Liver (tissue), 9 donors: Measurements from ENCODE around the gene THAP11. TPM values are rescaled to one million over a fixed set of nuclear protein-coding genes. Genes with fewer than 3 reads are reported as not detected.
A peak's percentile ranks its signal among the peaks of the same experiment; 100 is the strongest.

Experiments used
- DNase-seq: peaks from one replicate; pipeline ENCODE4 v3.0.0-alpha.2; 2017; ENCODE audit warnings: low spot score
- H3K27ac ChIP-seq, 2 donors: one replicate each; pipeline ENCODE4 v1.7.0; 2013; ENCODE audit warnings: inconsistent platforms in 2 of 2, low read length in 2 of 2, control low read depth in 1 of 2, low read depth in 1 of 2, mild to moderate bottlenecking in 1 of 2
- H3K27me3 ChIP-seq, 4 donors: one replicate each; pipeline versions ENCODE4 v1.6.1 to v1.7.0; 2013; ENCODE audit warnings: low read length in 3 of 4, inconsistent platforms in 1 of 4, mild to moderate bottlenecking in 1 of 4, moderate library complexity in 1 of 4; ENCODE audit not compliant: control insufficient read depth in 4 of 4, insufficient read depth in 4 of 4
- H3K36me3 ChIP-seq, 4 donors: one replicate each; pipeline versions ENCODE4 v1.6.1 to v1.7.0; 2013; ENCODE audit warnings: low read length in 3 of 4, mild to moderate bottlenecking in 3 of 4, low read depth in 1 of 4, moderate library complexity in 1 of 4; ENCODE audit not compliant: control insufficient read depth in 4 of 4, insufficient read depth in 3 of 4
- H3K4me1 ChIP-seq, 4 donors: one replicate each; pipeline versions ENCODE4 v1.6.1 to v1.7.0; 2013; ENCODE audit warnings: low read length in 3 of 4, mild to moderate bottlenecking in 3 of 4, moderate library complexity in 1 of 4; ENCODE audit not compliant: control insufficient read depth in 4 of 4, insufficient read depth in 4 of 4
- H3K4me3 ChIP-seq, 3 donors: one replicate each; pipeline versions ENCODE4 v1.6.1 to v1.7.0; 2013; ENCODE audit warnings: low read length in 3 of 3, control low read depth in 1 of 3, low read depth in 1 of 3, mild to moderate bottlenecking in 1 of 3
- H3K9ac ChIP-seq, 2 donors: one replicate each; pipeline ENCODE4 v1.7.0; 2013; ENCODE audit warnings: low read length in 2 of 2, mild to moderate bottlenecking in 2 of 2, moderate library complexity in 2 of 2, control low read depth in 1 of 2, low read depth in 1 of 2
- H3K9me3 ChIP-seq, 4 donors: one replicate each; pipeline versions ENCODE4 v1.6.1 to v1.7.0; 2013; ENCODE audit warnings: low read length in 3 of 4; ENCODE audit not compliant: control insufficient read depth in 4 of 4
- EGR1 ChIP-seq, 2 donors: IDR thresholded peaks; 2 replicates each; pipeline ENCODE4 v1.6.1; 2016 to 2018; ENCODE audit warnings: antibody characterized with exemption in 2 of 2, low read depth in 2 of 2
- FOXA1 ChIP-seq: IDR thresholded peaks from 2 replicates; pipeline ENCODE4 v1.6.1; 2016; ENCODE audit warnings: antibody characterized with exemption
- FOXA2 ChIP-seq: IDR thresholded peaks from 2 replicates; pipeline ENCODE4 v1.6.1; 2016; ENCODE audit warnings: antibody characterized with exemption
- GABPA ChIP-seq, 2 donors: IDR thresholded peaks in 1 of 2; conservative IDR thresholded peaks in 1 of 2; 2 replicates each; pipeline ENCODE4 v1.6.1; 2016; ENCODE audit warnings: antibody characterized with exemption in 2 of 2, mild to moderate bottlenecking in 1 of 2, moderate library complexity in 1 of 2
- HNF4A ChIP-seq, 2 donors: conservative IDR thresholded peaks; 2 replicates each; pipeline ENCODE4 v1.6.1; 2016; ENCODE audit warnings: antibody characterized with exemption in 2 of 2, mild to moderate bottlenecking in 2 of 2
- NR2F2 ChIP-seq: IDR thresholded peaks from 2 replicates; pipeline ENCODE4 v1.6.1; 2016; ENCODE audit warnings: antibody characterized with exemption
- RAD21 ChIP-seq, 2 donors: IDR thresholded peaks; 2 replicates each; pipeline ENCODE4 v1.6.1; 2016; ENCODE audit warnings: antibody characterized with exemption in 2 of 2, mild to moderate bottlenecking in 2 of 2
- RXRA ChIP-seq, 2 donors: IDR thresholded peaks; 2 replicates each; pipeline ENCODE4 v1.6.1; 2017 to 2018; ENCODE audit warnings: antibody characterized with exemption in 2 of 2, mild to moderate bottlenecking in 1 of 2
- SP1 ChIP-seq: IDR thresholded peaks from 2 replicates; pipeline ENCODE4 v1.6.1; 2018; ENCODE audit warnings: antibody characterized with exemption, mild to moderate bottlenecking
- YY1 ChIP-seq: IDR thresholded peaks from 2 replicates; pipeline ENCODE4 v1.6.1; 2016; ENCODE audit warnings: antibody characterized with exemption, mild to moderate bottlenecking
- WGBS: extraction: QIAGEN DNeasy Blood & Tissue Kit; methylation state at CpG from one replicate; pipeline ENCODE4 v1.1.7; 2013; 5-methylcytosine and 5-hydroxymethylcytosine counted together
- polyA plus RNA-seq, 2 donors: library from polyadenylated mRNA; stranded (reverse) in 1 of 2; unstranded in 1 of 2; fragments of 200-250 nt in 1 of 2; fragments of >200 nt in 1 of 2; fragmentation: Nextera tagmentation in 1 of 2; extraction: Ambion mirVana in 1 of 2; gene quantifications; one replicate each; pipeline versions ENCODE4 v1.2.1 to v1.2.3, GENCODE V29; 2013 to 2015
- total RNA-seq, 2 donors: library from RNA; depleted of rRNA; stranded (reverse); fragments of >200 nt; gene quantifications; one replicate each; pipeline ENCODE4 v1.2.3, GENCODE V29; 2014
- TF ChIP-seq, protein P1 (sequence below): IDR thresholded peaks from 2 replicates; pipeline ENCODE4 v1.6.1; 2016; ENCODE audit warnings: antibody characterized with exemption
- TF ChIP-seq, protein P2 (sequence below): IDR thresholded peaks from 2 replicates; pipeline ENCODE4 v1.6.1; 2016; ENCODE audit warnings: antibody characterized with exemption
- TF ChIP-seq, protein P3 (sequence below): fragments of 150-350 bp; IDR thresholded peaks from 2 replicates; pipeline ENCODE4 v1.5.1; 2017; ENCODE audit warnings: improper control_type of control experiment, low read depth, low read length; ENCODE audit not compliant: missing input control
- TF ChIP-seq, protein P4 (sequence below): IDR thresholded peaks from 2 replicates; pipeline ENCODE4 v1.6.1; 2016; ENCODE audit warnings: antibody characterized with exemption
- donor health status: healthy.
- donor health status: healthy.
- donor health status: healthy.
- donor health status: healthy.
- donor health status: healthy.

Gene THAP11
- total RNA-seq (10 to 100 TPM; 14.1 to 19.7 TPM), polyA plus RNA-seq (1 to 10 TPM; 6.7 to 9.5 TPM)

DNA sequence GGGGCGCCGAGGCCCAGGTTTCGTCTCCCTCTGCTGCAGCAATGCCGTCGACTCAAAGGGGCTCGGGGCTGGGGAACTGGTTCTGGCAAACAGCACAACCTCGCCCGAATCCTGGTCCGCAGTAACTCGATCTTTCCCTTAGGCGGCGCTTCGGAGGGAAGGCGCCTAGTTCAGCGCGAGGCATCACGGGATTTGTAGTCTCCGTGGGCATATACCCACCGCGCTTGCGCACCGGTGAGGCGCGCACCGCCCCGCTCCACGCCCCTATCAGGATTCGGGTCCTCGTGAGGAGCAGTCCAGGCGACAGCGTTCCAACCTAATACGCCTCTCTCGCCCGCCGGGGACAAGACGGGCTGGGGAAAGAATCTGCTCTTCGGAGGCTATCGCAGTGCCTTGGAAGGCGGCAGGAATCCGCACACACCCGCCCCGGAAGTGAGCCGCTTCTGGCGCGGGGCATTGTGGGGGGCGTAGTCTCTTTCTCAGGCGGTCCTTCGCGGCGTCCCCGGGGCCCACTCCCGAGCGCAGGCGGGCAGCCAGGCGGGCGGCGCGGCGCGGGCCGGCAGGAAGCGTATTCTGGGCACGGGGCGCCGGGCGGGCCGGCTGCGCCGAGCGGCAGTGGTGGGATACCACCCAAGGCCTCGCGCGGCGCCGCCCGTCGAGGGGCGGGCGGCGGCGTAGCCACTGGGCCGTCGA lies at the start of gene THAP11:
Gene THAP11 (plus strand): TSS at position 505 of the 693 bp plus-strand sequence. CDS start 235 bp downstream, outside the sequence.
- H3K9me3 ChIP-seq: no peaks in the 10 kb centered on the region
- peaks cover 7 to 41% (median 32%) of the 10 kb centered on the region in 4 donors for H3K4me1 ChIP-seq
- H3K36me3 ChIP-seq: no peaks in the 10 kb centered on the region
- H3K9ac ChIP-seq: peak within 1 kb of the TSS; percentile 67 to 92
- DNase-seq: peak; percentile 96
- no peaks in the 10 kb centered on the region for H3K27me3 ChIP-seq
- peak within 1 kb of the TSS; percentile 97 to 99 for H3K27ac ChIP-seq
- WGBS: under 1% methylated on average over 83 of the region's 83 CpGs
- TF ChIP-seq RAD21 (IDR thresholded peaks at IDR 0.05): peak; percentile 67 to 77
- TF ChIP-seq GABPA (IDR thresholded peaks at IDR 0.05 in 1 of 2, conservative IDR thresholded peaks at IDR 0.05 in 1 of 2): peak; percentile 37 to 84
- TF ChIP-seq FOXA2: no peak
- peak; percentile 24 for TF ChIP-seq YY1
- no peak for TF ChIP-seq EGR1 (IDR thresholded peaks at IDR 0.05; ENCODE audit: low read depth in 2 of 2)
- TF ChIP-seq, protein P1, sequence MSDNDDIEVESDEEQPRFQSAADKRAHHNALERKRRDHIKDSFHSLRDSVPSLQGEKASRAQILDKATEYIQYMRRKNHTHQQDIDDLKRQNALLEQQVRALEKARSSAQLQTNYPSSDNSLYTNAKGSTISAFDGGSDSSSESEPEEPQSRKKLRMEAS: peak; percentile 9
- TF ChIP-seq, protein P2, sequence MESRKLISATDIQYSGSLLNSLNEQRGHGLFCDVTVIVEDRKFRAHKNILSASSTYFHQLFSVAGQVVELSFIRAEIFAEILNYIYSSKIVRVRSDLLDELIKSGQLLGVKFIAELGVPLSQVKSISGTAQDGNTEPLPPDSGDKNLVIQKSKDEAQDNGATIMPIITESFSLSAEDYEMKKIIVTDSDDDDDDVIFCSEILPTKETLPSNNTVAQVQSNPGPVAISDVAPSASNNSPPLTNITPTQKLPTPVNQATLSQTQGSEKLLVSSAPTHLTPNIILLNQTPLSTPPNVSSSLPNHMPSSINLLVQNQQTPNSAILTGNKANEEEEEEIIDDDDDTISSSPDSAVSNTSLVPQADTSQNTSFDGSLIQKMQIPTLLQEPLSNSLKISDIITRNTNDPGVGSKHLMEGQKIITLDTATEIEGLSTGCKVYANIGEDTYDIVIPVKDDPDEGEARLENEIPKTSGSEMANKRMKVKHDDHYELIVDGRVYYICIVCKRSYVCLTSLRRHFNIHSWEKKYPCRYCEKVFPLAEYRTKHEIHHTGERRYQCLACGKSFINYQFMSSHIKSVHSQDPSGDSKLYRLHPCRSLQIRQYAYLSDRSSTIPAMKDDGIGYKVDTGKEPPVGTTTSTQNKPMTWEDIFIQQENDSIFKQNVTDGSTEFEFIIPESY: peak; percentile 32
- TF ChIP-seq, protein P3, sequence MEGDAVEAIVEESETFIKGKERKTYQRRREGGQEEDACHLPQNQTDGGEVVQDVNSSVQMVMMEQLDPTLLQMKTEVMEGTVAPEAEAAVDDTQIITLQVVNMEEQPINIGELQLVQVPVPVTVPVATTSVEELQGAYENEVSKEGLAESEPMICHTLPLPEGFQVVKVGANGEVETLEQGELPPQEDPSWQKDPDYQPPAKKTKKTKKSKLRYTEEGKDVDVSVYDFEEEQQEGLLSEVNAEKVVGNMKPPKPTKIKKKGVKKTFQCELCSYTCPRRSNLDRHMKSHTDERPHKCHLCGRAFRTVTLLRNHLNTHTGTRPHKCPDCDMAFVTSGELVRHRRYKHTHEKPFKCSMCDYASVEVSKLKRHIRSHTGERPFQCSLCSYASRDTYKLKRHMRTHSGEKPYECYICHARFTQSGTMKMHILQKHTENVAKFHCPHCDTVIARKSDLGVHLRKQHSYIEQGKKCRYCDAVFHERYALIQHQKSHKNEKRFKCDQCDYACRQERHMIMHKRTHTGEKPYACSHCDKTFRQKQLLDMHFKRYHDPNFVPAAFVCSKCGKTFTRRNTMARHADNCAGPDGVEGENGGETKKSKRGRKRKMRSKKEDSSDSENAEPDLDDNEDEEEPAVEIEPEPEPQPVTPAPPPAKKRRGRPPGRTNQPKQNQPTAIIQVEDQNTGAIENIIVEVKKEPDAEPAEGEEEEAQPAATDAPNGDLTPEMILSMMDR: peak; percentile 90
- TF ChIP-seq, protein P4, sequence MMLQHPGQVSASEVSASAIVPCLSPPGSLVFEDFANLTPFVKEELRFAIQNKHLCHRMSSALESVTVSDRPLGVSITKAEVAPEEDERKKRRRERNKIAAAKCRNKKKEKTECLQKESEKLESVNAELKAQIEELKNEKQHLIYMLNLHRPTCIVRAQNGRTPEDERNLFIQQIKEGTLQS: no peak
- peak; percentile 48 for TF ChIP-seq SP1
- peak in 1 of 2 donors; percentile 8 for TF ChIP-seq HNF4A (conservative IDR thresholded peaks at IDR 0.05)
- peak within 1 kb of the TSS; percentile 60 to 89 (median 78) for H3K4me3 ChIP-seq

DNA sequence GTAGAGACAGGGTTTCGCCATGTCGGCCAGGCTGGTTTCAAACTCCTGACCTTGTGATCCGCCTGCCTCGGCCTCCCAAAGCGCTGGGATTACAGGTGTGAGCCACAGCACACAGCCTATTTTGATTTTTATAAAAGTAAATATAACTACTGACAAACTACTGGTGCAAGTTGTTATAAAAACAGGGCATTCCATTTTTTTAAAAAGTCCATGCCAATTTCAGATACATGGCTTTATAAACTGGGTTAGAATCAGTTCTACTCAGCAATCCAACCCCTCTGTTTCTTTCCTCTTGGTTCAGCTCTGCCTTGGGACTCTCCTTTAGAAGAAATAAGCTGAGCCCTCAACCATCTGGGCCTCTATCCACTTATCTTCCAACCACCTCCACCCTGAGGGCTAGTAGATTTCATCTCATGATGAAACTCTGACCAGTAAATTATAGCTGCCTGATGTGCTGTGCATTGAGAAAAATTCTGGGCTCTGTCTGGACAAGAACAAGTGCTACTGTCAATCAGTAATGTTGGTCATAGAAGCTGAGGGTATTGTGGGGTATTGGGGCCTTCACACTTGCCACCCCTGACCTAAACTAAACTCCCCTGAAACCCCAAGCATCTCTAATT lies 45.9 kb upstream of the THAP11 start:
- Histone ChIP-seq H3K4me1 (peaks cover 0 to 12% (median under 1%) of the 10 kb centered on the region in 4 donors), H3K27ac (no peak overlapping the region), H3K9ac (no peak overlapping the region), H3K36me3 (peaks cover 4 to 21% (median 16%) of the 10 kb centered on the region in 4 donors), H3K4me3 (no peak overlapping the region), H3K27me3 (no peaks in the 10 kb centered on the region), H3K9me3 (no peaks in the 10 kb centered on the region)
- TF ChIP-seq RAD21 (IDR thresholded peaks at IDR 0.05): no peak
- no peak for TF ChIP-seq RXRA (IDR thresholded peaks at IDR 0.05)
- TF ChIP-seq FOXA2: no peak
- no peak for TF ChIP-seq FOXA1
- TF ChIP-seq, protein P2: no peak
- no peak for TF ChIP-seq SP1
- no peak for TF ChIP-seq NR2F2
- TF ChIP-seq GABPA (IDR thresholded peaks at IDR 0.05 in 1 of 2, conservative IDR thresholded peaks at IDR 0.05 in 1 of 2): no peak
- TF ChIP-seq, protein P1: no peak
- DNase-seq: no peak
- 97% methylated on average over 5 of the region's 5 CpGs for WGBS
